Stimulated activated CD8-positive, alpha-beta memory T cell treated with anti-CD3 and anti-CD28 coated beads, Interleukin-4, amount 100 ng/mL, for 24 hours (primary cell): ENCODE measurements around the gene GYPC.
"Not testable (repeated sequence)": the region's sequence is repeated elsewhere in the genome, so short reads cannot be mapped to it uniquely, and the experiment has no call there.

Experiments
- DNase-seq: peaks from one replicate; pipeline ENCODE4 v3.0.0-alpha.2; 2020; ENCODE audit warnings: low read depth

The GYPC gene, protein sequence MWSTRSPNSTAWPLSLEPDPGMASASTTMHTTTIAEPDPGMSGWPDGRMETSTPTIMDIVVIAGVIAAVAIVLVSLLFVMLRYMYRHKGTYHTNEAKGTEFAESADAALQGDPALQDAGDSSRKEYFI

DNA sequence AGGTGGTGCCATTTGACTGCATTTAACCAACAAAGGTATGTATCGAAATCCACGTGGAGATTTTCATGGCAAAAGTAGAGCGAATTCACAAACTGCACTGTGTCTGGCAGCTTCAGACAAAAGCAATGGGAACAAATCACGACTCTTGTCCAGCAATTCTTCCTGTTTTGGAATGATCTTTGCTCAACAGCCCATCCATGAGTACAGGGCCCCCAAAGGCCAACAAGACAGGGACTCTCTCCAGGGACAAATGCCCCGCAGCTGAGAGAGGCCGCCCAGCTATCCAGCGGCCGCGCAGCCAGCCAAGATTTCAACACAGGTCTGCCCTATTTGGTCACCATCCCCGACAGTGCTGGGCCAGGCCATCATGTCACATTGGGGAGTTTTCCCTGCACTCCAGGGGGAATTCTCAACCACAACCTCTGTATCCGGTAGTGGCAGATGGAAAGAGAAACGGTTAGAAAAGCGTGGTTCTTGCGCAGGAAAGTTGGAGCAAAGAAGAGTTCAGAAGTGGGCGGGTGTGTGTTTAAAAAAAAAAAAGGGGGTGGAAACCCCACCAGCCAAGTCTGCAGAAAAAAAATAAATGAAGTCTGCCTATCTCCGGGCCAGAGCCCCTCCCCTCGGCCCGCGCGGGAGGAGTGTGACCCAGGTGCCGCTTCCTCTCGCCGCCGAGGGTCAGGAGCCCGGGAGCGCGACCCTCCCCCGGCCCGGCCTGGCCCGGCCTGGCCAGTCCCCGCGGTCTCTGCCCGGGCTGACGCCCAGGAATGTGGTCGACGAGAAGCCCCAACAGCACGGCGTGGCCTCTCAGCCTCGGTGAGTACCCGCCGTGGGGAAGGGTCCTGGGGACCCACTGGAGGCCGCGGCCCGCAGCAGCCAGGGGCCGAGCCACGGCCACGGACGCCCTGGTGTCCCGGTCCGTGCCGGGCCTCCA lies at the start of gene GYPC:
GYPC (plus strand) TSS at position 659 of the 931 bp plus-strand sequence; CDS start at position 765, 106 bp downstream.
- no peak for DNase-seq

DNA sequence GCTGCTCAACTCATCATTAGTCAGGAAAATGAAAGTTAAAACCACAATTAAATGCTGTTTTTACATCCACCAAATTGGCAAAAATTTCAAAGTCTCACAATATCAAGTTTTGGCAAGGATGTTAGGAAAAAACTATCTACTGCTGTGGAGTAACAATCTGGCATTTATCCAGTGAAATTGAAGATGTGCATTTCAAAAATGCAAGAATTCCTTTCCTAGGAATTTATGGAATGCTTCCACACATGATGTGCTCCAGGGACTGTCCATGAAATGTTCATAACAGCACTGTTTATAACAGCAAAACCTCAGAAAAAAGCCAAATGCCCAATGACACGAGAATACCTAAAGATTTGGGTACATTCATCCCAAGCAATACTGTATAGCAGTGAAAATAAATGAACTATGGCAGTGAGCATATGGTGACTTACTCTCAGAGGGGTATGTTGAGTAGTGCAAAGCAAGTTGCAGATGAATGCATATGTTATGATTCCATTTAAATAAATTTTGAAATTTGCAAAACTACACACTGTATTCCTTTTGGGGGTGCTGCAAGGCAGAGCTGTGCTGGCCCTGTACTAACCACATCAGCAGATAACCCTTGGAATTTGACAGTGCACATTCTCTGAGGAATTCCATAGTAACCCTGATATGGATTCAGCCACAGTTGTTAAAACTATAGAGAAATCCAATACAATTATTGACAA lies 41.3 kb upstream of the GYPC start:
- DNase-seq: no peak

DNA sequence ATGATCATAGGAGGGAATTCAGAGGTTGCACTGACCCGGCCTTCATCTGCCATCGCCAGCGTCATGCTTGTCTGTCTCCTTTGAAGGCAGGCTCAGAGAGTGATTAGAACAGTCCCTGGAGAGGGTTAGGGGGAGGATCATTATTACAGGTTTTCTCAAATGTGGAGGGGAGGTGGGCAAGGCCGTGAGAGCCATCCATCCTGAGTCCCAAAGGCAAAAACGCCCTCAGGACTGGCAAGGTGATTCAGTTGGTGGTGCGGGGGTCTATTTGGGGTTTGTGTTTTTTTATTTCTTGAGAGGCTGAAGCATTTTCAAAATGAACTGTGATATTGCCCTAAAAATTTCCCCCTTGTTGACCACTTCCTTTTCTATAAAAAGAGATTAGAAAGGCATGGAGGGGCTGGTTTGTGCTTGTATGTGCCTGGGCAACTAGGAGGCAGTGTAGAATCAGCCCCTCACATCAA lies 39.3 kb upstream of the GYPC start:
- no peak for DNase-seq

DNA sequence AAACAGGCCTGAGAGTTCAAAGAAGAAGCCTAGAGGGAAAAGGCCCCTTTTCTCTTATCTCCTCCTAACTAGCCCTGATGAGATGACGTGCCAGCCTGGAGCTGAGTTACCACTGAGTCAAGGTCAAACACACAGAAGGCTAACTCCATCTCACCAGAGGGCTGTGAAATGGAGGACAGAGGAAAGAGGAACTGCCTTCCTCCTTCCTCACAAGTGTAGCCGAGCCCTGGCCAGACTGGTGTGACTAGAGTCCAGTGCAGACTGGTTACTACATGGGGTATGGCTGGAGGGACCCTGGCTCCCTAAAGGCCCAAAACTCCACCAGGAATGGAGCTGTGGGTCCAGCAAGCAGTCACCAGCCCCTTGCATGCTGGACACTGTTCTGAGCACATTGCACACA lies 35.7 kb upstream of the GYPC start:
- no peak for DNase-seq

DNA sequence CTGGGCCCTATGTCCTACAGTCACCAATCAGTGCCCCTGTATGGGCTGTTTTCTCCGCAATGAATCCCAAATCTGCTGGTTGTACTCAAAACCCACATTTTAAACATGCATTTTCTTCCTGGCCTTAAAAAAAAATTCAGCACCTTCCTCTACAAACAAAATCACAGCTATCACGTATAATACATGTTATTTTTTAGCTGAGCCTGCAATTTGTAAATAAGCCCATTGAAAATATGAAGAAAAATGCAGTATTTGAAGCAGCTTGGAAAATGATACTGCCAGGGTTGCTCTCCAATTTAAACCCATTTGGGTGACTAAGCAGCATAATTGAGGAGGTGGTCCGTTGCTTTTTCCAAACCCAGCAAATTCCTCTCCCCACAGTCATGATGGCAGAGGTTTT lies 33.0 kb upstream of the GYPC start:
- no peak for DNase-seq

DNA sequence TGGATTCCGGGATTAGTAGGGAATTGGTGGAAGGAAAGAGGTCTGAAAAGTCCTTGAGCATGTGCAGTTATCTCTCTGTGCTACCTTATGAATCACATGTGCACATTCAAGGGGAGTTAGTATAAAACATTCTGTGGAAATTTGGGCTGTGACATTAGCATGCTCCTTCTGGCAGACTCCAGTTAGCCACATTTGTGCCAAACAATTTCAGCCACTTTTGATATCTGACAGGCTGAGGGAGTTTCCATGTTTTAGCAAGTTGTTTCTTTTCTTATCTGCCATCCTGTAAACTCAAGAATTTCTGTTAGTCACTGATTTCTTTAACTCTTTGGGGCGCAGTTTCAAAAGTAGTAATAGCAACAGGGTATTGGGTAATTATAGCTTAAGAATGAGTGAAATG lies 28.3 kb upstream of the GYPC start:
- no peak for DNase-seq

DNA sequence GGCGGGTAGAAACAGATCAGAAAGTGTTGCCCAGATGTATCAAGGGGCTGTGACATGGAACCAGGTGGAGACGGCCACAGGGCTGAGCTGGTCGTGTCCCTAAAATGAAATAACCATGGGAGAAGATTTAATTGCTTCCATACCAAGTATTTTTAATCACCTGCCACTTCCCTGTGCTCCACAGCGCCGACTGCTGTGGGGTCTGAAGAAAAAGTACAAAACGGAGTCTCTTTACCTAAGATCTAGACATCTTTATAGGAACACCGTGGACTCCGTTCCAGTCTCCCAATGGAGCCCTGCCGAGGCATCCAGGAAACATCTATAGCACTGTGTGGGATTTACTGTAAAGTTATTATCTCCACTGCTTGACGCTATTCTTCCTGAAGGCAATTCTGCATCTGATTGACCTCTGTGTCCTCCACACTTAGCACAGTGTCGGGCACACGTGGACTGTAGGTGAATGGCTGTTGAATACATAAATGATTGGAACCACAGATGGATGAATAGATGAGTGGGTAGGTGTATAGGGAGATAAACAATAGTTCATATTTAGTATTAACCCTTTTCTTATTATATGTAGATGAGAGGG lies 21.6 kb upstream of the GYPC start:
- DNase-seq: peak; percentile 7

DNA sequence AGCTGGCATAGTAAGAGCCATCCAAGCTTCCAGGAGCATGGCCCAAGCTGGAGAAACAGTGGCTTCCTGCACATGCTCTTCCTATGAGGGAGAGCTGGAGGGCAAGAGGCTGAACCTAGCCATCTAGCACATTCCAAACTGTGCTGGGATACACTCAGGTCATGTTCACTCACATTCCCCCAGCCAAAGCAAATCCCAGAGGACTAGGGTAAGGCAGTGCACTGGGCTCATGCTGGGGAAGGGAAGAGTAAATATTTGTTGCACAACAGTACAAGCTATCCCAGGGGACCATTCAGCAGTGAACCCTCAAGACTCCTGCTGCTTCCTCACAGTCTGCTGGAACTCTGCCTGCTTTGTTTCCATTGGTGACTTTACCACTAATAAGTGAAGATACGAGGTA lies 20.7 kb upstream of the GYPC start:
- DNase-seq: no peak

DNA sequence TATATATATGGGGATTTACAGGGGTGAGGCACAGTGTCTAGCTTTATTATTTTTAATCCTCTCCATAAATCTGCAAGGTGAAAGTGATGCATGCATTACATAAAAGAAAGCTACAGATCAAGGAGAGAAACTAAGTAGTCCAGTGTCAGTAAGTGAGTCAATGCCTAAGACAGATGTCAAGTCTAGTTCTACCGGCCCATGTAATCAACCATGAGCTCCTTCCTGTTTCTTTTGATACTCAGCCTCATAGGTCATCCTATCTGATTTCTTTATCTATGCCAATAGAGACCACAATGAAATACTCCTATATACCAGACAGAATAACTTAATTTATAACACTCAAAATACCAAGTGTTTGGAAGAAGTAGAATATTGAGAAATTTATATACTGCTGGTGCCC lies 20.2 kb upstream of the GYPC start:
- no peak for DNase-seq

DNA sequence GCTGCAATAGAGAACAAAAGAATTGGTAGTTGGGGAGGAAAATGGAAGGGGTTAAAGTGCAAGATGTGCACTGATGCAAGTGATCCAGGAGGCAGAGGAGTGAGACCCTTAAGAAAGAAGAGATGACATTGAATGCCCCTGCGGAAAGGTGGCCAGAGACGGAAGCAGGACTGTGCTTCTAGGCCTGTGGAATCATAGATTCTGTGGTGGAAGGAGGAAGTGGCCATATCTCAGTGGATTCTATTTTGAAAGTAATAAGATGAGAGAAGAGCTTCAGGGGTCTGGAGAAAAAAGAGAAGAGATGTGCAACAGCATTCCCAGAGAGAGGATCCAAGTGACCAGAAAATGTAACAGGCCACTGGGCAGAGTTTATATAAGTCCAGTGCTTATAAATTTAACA lies 18.6 kb upstream of the GYPC start:
- no peak for DNase-seq

DNA sequence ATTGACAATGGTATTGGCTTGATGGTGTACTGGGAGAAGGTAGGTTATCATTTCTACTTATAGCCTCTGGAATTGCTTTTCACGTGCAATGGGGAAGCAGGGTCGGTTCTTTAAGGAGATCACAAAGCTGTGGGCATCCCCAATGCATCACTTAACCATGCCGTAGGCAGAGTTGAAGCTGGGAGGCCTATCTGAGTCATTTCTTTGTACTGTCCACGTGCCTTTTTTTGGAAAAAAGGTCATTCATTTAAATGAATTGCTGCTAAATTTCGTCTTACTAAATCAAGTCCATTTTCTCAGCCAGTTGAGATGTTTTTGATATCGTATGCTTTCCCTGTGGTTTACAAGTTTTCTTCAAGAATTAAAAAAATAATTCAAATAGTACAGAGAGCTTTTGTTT lies 17.2 kb upstream of the GYPC start:
- DNase-seq: no peak

DNA sequence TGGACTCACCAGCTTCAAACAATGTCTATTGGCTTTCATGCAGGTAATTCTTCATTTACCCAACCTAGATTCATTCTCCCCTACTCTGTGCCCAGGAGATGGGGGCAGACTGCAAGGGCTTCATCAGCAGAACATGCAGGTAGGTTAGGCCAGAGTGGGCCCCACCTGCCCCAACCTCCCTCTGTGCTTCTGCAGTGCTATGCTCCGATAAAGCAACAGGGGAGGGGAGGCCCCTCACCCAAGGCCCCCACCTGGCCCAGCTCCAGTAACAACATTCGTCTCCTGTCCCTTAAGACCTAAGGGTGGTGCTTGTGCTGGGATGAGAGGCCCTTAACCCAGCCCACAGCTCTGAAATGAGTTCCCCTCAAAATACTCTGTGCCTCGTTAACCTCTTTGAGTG lies 16.7 kb upstream of the GYPC start:
- no peak for DNase-seq

DNA sequence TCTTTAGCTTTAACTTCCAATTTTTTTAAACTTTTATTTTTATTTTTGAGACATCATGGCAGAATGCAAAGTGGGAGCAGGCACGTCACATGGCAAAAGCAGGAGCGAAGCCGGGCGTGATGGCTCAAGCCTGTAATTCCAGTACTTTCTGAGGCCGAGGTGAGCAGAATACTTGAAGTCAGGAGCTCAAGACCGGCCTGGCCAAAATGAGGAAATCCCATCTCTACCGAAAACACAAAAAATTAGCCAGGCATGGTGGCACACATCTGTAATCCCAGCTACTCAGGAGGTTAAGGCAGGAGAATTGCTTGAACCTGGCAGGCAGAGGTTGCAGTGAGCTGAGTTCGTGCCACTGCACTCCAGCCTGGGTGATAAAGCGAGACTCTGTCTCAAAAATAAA lies 14.7 kb upstream of the GYPC start:
- not testable (repeated sequence) for DNase-seq

DNA sequence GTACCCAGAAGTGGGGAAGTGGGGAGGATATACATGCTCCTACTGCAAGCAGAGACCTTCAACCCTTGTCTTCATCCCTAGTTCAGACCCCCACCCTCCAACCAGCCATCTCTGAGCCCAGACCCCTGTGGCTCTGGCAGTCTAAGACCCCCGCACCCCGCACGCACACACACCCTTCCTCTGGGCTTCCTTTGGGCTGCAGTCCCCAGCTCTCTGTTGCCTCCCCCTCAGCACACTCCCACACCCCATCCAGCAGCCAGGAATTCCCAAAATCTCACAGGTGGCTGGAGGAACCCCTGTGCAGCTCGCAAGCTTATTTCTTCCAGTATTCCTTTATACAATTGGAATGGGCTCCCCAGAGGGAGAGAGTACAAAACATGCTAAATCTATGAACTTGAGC lies 13.9 kb upstream of the GYPC start:
- no peak for DNase-seq

DNA sequence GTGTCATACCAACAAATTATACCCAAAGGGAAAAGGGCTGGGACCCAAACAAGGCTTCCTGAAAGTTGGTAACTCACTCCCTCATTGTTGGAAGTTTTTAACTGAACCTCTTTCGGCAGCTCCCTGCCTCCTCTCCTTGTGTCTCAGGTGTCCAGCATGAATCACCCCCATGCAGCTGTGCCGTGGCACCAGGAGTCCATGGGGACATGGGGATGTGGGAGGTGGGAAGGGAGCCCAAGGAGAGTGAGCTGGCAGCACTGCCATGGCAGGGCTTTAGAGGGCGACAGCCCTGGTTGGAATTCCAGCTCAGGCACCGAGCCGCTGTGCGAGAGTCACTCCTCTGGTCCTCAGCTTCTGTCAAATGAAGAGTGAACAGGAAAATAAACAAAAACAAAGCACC lies 12.5 kb upstream of the GYPC start:
- DNase-seq: no peak

DNA sequence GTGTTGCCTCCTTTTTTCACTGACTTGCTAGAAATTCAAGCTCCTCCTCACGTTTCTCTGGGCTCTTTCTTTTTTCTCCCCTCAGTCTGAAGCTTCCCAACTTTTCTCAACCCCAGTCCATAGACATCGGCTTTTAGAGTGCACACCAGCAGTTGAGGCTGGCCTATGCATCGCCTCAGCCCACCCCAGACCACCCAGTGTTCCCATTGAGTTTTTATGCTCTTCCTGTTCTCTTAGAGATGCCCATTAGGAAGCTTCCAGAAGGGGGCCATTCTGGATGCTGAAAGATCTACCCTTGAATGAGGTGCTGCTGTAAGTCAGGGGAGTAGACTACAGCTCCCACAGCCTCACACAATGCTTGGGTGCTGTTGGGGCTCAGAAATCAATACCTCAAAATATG lies 12.0 kb upstream of the GYPC start:
- no peak for DNase-seq

DNA sequence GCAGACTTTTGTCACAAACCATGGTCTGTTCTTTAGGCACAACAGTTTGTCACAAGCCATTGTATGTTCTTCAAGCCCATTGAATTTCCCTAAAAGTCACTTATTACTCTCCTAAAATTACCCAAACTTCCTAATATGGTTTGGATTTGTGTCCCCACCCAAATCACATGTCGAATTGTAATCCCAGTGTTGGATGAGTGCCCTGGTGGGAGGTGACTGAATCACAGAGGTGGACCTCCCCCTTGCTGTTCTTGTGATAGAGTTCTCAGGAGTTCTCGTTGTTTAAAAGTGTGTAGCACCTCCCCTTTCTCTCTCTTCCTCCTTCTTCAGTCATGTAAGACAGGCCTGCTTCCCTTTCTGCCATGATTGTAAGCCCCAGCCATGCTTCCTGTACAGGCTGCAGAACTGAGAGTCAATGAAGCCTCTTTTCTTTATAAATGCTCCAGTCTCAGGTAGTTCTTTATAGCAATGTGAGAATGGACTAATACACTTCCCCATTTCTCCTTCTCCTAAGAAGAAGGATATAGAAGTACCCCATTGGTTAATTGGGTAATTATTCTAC lies 11.2 kb upstream of the GYPC start:
- DNase-seq: no peak

DNA sequence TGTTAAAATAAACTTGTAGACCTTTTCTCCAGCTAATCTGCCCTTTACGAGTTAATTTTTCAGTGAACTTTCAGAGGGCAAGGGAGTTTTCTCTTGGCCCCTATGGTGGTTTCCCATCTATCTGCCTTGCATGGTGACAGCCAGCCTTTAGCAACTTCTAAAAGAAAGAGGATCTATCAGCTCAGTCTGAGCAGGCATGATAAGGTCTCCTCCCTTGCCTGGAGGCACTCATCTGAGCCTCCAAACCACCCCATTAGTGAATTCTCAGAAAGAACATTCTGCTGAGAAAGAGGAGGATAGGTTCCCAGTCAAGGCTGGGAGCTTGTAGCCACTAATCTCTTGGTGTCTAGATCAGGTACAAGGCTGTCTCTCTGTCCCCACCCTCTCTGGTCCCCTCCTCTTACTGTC lies 10.7 kb upstream of the GYPC start:
- DNase-seq: no peak

DNA sequence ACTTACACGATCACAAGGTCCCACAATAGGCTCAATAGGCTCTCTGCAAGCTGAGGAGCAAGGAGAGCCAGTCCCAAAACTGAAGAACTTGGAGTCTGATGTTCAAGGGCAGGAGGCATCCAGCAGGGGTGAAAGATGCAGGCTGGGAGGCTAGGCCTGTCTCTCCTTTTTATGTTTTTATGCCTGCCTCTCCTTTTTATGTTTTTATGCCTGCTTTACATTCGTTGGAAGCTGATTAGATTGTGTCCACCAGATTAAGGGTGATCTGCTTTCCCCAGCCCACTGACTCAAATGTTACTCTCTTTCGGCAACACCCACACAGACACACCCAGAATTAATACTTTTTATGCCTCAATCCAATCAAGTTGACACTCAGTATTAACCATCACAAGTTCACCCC lies 9.9 kb upstream of the GYPC start:
- no peak for DNase-seq

DNA sequence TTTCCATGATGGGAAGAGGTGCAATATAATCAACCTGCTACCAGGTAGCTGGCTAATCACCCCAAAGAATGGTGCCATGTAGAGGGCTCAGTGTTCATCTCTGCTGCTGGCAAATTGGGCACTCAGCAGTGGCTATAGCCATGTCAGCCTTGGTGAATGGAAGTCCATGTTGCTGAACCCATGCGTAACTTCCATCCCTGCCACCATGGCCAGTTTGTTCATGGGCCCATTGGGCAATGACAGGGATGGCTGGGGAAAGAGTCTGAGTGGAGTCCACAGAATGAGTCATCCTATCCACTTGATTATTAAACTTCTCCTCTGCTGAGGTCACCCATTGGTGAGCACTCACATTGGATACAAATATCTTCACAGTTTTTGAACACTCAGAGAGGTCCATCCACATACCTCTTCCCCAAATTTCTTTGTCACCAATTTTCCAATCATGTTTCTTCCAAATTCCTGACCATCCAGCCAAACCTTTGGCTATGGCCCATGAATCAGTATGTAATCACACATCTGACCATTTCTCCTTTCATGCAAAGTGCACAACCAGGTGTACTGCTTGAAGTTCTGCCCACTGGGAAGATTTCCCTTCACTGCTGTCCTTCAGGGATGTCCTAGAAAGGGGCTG lies 8.1 kb upstream of the GYPC start:
- not testable (repeated sequence) for DNase-seq

DNA sequence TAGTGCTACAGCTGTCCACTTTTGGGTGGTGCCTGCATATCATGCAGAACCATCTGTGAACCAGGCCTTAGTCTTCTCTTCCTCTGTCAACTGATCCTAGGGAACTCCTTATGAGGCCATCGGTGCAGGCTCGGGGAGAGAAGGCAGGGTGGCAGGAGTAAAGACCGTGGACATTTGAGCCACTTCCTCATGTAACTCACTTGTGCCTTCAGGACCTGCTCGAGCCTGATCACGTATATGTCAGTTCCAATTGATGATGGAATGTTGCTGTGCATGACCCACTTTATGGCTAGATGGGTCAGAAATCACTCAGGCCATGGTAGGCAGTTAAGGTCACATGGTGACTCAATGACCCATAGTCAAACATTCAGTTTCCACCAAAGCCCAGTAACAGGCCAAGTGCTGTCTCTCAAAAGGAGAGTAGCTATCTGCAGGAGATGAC lies 7.6 kb upstream of the GYPC start:
- not testable (repeated sequence) for DNase-seq

DNA sequence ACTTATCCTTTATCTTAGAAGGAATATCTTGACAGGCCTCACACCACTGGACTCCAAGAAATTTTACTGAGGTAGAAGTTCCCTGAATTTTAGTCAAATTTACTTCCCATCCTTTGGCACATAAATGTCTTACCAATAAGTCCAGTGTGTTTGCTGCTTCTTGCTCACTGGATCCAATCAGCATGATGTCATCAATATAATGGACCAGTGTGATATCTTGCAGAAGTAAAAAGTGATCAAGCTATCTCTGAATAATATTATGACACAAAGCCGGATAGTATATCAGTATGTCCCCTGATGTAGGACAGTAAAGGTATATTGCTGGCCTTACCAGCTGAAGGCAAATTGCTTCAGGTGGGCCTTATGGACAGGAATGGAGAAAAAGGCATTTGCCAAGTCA lies 6.9 kb upstream of the GYPC start:
- no peak for DNase-seq
